NCI-H526 treated with DMSO at 0.1 percent for 48 hours (cell line): ENCODE measurements around the gene LMBRD2.
"Not testable (repeated sequence)": the region's sequence is repeated elsewhere in the genome, so short reads cannot be mapped to it uniquely, and the experiment has no call there.

Experiments used
- DNase-seq: peaks from one replicate; lab custom pipeline; 2025; lab: John Stamatoyannopoulos, UW

LMBRD2 gene

DNA sequence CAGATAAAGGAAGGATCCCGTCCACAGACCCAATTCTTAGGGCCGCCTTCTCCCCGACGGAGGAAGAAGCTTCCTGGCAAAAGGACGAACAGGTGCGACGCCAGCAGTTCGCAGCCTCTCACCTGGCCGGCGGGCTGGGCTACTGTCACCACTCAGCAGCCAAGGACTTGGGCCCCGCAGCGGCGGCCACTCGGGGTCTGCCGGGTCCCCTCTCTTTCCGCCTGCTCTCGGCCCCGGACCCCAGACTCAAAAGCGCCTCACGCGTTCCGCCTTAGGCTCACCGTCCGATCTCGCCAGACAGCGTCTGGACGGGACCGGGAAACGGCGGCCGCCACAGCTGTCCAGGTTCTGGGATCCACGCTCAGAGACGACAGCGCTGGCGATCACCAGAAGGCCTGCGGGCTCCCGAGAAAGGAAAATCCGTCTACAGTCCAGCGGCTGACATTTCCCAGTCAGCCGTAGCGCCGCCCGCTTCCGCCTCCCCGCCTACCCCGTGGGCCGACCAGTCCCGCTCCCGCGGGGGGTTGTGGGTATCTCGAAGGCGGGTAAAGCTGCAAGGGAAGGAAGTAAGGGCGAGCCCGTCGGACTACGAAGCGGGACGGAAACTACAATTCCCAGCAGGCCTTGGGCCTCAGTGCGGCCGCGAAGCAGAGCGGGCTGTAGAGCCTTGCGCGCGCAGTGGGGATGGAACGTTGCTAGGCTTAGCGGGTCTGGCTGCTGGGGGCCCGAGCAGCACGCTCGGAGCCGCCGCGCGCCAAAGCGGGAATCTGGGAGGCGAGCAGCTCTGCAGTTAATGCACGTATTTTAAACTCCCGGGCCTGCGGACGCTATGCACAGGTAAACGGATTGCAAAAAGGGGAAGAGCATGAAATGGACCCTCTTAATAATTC, at the start of gene LMBRD2, which contains the start of gene SKP2:
TSS of gene LMBRD2 (minus strand) at position 454 of the 890 bp plus-strand sequence. CDS start 8,538 bp downstream, outside the sequence.
TSS of gene SKP2 (plus strand) at position 678 of the 890 bp plus-strand sequence. CDS start at position 830, 152 bp downstream.
- peak; percentile 99 for DNase-seq

- no peak for DNase-seq
Observed at GRCh38 chr5:36200513-36200912, 48.8 kb upstream of the LMBRD2 start.

DNA sequence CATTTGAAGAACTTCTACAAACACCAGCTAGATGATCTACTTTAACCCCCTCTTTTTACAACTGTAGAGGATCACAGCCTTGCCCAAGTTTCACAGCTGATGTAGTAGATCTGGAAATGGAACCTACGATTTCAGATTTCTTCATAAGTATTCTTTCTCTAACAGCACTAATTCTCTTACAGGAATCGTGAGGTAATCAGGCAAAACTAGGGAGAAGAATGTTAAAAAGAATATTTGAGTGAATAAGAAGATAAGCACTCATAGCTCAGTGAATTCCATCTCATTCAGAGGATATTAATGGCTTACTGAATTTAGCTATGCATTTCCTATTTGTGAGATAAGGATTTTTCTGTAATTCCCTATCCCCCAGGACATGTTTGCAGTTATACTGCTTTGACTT, 47.9 kb upstream of the LMBRD2 start:
- DNase-seq = no peak

GRCh38 chr5:36198783-36199182, 47.1 kb upstream of the LMBRD2 start:
- not testable (repeated sequence) for DNase-seq

GRCh38 chr5:36198281-36198680, 46.6 kb upstream of the LMBRD2 start:
- no peak for DNase-seq

GRCh38 chr5:36193746-36194145, 42.1 kb upstream of the LMBRD2 start:
- no peak for DNase-seq

DNA sequence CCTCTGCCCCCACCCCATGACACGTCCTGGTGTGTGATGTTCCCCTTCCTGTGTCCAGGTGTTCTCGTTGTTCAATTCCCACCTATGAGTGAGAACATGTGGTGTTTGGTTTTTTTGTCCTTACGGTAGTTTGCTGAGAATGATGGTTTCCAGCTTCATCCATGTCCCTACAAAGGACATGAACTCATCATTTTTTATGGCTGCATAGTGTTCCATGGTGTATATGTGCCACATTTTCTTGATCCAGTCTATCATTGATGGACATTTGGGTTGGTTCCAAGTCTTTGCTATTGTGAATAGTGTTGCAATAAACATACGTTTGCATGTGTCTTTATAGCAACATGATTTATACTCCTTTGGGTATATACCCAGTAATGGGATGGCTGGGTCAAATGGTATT, 32.7 kb upstream of the LMBRD2 start:
- DNase-seq = not testable (repeated sequence)

- no peak for DNase-seq
Observed at GRCh38 chr5:36181774-36182173, 30.1 kb upstream of the LMBRD2 start.

- DNase-seq = no peak
Observed at GRCh38 chr5:36180556-36181350, 29.1 kb upstream of the LMBRD2 start.

- DNase-seq = no peak
Observed at GRCh38 chr5:36179950-36180349, 28.3 kb upstream of the LMBRD2 start.

DNA sequence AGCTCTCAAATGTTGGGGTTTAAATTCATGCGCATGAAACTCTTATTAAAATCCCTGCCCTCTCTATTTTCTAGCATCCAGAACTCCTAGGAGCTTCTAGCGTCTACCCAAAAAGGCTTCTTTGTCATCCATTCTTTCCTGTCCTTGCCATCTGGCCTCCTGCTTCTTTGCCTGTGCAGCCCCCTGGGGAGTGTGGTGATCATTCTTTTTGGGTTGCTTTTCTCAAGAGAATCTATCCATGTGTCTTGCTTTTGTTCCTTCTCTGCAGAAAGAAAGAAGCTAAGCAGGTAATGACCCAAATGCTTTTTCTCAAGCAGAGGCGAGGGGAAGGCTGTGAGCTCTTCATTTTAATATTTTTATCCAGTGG, 26.8 kb upstream of the LMBRD2 start:
- no peak for DNase-seq

DNA sequence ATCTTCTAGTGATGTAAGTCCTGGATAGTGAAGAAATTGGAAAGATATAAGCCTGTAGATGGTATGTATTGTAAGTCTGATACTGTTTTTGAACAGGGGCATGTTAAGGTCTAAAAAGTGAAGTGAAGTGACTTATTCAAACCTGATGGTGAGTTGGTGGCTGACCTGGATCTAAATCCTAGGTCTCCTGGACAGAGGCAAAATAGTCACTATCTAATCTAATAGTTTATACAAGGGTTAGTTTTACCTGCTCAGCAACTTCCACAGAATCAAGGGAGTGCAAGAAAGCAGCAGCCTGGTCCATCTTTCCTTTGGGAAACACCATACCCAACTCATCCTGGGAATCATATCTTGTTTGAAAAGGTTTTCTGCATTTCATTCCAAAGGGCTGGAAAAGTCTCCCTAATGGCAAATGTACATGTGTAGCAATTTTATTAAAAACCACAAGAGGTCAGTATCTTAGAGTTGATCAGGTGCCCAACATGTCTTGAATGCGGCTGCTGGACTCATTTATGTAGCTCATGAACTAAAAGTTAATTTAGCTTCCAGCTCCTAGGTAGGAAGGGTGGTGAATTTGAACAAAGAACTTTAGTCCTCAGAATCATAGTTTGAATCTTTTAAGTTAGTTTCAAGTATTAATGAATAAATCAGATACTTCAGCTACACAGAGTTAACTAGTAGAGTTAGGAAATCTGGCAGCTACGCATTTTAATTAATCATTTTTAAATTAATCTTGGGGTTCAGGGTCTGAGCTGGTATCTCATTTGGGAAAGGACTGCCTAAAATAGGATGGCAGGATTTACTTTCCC, 26.2 kb upstream of the LMBRD2 start:
- peak; percentile 55 for DNase-seq

DNA sequence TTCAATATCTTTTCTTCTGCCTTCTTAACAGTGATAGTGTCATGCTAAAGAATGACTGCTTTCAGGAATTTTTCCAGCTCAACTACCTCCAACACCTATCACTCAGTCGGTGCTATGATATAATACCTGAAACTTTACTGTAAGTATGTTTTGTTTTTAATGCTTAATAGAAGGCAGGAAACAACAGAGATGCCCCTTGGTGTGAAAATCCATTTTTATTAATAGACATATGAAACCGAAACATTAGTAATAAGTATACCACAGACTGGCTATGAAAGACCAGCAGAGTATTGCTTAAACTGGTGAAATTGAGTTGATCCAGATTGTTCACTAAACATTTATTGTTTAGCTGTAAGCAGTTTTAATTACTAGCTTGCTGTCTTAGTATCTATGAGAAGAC, 25.5 kb upstream of the LMBRD2 start:
- no peak for DNase-seq

GRCh38 chr5:36175043-36175442, 23.4 kb upstream of the LMBRD2 start:
- no peak for DNase-seq

GRCh38 chr5:36174119-36174518, 22.4 kb upstream of the LMBRD2 start:
- DNase-seq = no peak

DNA sequence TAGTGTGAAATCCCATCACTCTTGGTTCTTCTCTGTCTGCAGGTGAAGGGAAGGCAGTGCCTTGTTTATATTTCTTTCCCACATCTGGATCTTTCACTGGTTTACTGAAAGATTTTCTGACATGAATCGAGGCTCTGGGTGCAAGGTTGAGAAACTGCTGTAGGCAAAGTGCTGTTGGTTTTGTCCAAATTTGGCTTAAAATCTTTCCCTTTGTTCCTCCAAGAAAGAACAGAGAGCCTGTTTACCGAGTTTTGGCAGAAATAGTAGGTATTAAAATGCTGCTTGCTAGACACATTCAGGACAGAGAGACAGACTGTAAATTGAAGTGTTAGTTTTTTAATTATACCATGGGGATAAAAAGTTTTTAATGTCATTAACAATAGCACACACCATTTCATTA, 21.7 kb upstream of the LMBRD2 start:
- no peak for DNase-seq

DNA sequence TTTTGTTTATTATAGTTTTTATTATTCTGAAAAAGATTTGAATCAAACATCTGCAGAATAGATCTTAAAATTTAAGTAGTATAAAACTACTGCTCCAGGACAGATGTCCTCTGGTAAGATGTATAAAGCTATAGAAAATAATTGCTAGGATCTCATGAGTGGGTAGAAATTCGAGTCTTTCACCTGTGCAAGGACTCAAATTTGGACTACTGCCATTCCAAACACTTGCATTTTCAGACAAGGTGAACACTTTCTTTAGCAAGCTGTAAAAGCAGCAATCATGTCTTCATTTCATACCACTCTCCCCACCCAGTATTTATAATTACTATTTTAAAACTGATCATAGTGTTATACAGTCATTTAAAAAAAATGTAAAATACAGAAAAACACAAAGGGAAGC, 20.9 kb upstream of the LMBRD2 start:
- DNase-seq = no peak

DNA sequence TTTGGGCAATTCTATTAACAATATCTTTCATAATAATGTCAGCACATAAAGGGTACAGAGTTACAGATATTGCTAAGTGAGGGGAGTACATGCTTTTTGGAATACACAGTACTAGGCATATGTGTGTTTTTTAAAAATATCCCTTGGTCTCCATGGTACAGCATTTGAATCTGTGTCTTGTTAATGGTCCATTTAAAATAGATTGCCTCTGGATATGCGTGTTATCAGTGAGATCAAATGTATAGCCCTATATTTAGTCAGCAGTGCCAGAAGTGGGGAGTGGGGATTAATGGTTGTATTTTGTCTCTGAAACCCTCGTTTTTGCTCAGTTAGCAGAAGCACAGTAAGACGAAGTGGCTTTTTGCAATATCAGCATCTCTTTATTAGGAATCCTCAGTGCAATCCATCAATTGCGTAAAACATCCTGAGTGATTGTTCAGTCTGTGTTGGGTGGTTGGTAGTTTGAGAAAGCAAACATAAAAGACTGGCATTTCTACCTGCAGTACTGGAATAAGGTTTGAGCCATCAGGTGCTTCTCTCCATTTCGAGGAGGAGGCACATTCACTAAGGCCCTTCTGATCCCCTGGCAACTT, 19.2 kb upstream of the LMBRD2 start:
- DNase-seq = no peak

- no peak for DNase-seq
Observed at GRCh38 chr5:36168737-36169136, 17.1 kb upstream of the LMBRD2 start.

- DNase-seq = no peak
Observed at GRCh38 chr5:36164461-36164860, 12.8 kb upstream of the LMBRD2 start.

- no peak for DNase-seq
Observed at GRCh38 chr5:36162810-36163486, 11.3 kb upstream of the LMBRD2 start.
